ENCODE measurements around the gene GRIP1.

The GRIP1 gene

DNA sequence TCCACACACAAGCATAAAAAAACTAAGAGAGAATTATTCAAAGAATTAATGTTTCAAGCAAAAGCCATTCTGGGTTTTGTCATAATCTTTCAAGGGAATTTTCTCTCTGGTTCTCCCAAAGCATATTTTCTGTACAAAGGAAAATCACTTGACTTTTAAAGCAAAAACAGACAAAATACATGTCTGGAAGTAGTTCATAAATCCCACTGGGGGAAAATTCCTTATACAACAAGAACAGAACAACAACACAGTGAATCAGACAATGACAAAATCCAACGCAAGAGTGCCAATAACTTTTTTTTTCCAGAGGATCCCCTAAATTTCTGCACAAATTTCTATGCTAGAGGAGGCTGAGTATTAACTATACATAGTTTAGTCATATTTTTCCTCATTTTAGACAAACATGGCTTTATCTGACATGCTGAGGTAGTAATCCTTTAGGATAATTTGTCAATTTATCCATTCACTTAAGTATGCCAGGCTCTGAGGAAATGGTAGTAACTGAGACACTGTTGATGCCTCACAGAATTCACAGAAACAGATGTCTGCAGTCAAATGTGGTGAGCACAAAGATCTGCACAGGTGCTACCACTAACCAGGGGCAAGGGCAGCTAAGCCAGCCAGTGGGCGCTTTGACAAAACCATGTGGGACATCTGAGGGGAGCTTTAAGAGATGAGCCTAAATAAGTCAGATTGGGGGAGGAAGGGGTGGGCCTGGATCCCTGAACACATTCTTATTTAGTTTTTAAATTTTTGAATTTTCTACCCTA lies 38.0 kb downstream of the GRIP1 start:
- DNase-seq (ENCODE audit: low spot score), result no peak

DNA sequence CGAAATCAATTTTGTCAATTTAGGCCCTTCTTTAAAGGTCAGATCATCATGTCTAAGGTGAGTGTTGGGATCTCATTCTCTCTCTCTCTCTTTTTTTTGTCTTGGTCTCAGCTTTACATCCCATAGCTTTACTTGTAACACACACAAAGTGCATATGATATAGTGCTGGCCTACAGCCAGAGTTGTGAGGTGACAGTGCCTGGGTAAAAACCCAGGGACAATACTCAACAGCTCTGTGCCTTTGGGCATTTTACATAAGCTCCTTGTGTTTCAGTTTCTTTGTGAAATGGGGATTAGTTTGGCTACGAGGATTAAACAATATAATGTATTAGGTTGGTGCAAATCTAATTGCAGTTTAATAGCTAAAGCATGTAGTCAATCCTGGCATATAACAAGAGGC lies 40.2 kb downstream of the GRIP1 start:
- no peak for DNase-seq (ENCODE audit: low spot score)

DNA sequence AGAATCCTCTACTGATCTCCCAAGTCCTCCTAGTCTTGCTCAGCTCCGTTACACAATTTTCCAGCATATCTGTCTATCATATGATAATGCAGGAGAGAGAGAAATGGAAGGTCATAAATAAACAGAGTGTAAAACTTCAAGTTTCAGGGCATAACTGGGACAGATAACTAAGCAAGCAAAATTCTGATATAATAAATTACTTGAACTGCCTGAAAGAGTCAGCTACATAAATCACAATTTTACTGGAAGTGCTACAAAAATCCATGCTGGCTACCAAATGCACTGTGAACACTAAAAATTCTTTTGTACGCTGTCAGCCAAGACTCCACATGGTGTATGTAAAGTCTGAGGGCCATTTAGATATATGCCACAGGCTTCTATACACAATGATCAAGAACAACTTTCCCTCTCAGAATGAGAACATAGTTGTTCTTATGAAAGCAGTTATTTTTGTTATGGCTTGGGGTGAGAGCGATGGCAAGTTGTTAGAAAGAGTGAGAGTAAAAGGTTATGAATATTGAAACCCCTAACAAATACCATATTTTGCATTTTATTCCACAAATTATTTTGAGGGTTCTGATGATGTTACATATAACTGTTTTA lies 41.1 kb downstream of the GRIP1 start:
- DNase-seq (ENCODE audit: low spot score), result no peak

DNA sequence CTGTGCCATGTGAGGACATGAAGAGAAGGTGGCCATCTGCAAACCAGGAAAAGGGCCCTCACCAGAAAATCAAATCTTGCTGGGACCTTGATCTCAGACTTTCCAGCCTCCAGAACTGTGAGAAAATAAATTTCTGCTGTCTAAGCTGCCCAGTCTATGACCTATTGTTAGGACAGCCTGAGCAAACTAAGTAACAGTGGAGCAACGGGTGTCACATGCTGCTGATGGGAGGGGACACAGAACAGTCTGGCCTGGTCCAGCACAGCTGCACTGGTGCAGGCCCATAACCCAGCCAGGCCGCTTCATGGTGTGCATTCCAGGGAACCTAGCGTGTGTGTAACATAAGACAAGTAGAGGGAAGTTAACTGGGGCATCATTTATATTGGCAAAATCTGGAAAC lies 42.1 kb downstream of the GRIP1 start:
- no peak for DNase-seq (ENCODE audit: low spot score)

DNA sequence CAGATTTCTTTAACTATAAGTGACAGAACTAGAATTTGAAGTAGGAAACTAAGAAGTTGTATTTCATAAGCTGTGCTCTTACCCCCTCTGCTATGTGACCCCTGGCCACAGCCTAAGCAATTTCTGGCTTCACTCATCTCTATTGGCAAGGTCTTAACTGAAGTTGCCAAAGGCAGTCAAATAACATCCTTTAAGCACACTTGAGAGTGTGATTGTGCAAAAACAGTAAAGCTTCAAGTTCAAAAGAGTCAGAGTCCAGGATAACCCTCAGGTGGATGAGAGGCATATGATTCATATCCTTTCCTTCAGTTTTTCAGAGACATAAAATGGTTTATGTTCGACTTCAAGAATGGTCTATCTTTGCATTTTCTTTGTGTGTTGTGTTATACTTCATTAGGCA lies 45.2 kb downstream of the GRIP1 start:
- no peak for DNase-seq (ENCODE audit: low spot score)

DNA sequence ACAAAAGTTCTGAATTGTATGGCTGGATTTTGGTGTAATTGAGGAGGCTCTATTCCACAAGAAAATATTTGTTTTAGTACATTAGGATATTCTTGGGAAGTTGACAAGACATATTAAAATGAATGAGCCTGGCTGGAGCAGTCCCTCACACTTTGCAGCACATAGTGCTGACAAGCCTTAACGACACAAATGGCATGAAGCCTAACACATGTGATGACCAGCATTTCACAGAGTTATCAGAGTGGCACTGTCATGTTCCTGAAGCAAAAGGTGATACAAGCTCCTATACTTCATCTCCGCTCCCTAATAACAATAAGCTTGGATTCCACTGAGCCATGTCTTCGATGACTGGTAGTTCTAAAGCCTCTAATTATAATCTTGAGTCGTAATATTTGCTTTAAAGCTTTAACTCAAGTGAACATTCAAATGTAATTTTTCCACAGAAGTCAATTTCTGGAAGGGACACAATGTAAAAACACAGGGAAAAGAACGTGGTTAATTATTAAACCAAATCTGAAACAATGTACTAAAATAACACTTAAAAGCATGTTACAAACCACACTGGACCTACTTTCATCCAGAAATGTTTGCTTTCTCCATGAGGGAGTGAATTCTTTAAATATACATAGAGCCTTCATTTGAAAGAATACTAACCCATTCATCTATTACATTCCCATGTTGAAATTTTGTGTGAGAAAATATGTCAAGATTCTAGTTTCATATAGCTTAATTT lies 49.6 kb downstream of the GRIP1 start:
- no peak for DNase-seq (ENCODE audit: low spot score)

DNA sequence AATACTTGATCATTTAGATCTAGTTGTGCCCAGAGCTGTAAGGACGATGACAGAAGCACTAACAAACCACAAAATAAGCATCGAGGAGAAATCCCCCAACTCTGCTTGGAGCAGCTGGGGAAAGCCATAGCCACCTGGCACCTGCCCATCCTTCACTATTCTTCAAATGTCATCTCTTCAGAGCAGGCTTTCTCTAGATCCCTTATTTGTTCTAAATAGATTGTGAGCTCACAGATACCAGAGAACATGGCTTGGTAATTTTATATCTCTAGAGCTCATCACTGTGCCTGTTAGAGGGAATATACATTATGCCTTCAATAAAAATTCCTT lies 50.9 kb downstream of the GRIP1 start:
- DNase-seq (ENCODE audit: low spot score), result no peak

DNA sequence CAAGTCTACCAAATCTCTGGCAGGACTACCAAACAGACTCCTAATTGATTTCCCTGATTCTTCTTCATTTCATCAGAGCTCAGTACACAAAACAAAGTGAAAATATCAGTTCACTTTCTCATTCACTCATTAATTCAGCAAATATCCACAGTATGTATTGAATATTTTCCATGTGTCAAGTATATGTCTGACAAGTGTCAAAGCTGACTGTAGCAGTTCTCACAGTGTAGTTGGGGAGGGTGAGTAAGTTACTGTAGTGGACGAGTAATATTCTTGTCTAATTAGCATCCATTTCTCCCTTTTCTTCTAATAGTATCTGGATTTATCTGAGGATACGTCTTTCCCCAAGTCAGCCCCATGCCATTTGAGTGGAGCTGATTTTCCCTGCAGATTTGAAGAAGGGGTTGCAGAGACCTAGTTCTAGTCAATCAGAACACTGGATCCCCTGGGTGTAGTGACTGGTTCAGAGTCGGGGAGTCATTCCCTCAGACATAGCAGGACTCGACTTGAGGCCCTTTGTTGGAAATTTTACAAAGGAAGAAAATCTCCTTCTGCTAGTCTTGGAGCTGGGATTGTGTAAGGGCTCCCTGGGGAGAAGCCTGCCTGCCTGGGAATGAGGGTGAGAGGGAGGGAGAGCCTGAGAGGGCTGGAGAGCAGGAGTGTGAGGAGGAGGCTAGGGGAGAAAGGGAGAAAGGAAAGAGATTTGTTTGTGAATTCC lies 51.4 kb downstream of the GRIP1 start:
- no peak for DNase-seq (ENCODE audit: low spot score)

DNA sequence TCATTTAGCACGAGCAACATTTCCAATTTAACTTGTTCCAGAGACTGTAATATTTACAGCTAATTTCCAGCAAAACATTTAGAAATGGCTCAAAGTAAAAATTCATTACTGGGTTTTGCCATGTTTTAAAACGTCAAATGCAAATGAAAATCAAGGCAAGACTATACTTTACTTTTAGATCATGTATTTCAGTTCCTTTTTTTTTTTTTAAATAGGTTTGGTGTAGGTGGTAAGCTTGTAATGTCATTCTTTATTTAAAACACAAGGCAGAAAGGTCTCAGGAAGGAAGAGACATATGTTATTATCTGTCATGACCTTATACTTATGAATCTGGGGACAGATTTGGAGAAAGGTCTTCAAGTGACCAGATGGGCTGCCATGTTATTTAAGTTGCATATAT lies 54.1 kb downstream of the GRIP1 start:
- DNase-seq (ENCODE audit: low spot score), result no peak

DNA sequence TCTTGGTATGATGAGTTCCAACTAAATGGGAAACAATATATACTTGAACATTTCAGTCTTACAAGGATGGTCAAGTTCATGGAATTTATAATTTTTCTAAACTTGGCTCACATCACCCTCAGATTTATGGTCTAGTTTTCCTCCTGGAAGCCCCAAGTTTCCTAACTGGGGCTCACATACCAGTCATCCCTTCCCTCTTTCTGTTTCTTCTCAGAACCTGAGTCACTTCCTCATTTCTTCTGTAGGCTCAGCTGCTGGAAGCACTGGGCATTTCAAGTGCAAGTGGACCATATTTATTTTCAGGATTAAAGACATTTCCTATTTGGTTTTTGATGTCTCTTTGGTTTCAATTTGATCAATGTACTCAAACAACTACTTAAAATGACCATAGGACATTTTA lies 55.4 kb downstream of the GRIP1 start:
- no peak for DNase-seq (ENCODE audit: low spot score)

DNA sequence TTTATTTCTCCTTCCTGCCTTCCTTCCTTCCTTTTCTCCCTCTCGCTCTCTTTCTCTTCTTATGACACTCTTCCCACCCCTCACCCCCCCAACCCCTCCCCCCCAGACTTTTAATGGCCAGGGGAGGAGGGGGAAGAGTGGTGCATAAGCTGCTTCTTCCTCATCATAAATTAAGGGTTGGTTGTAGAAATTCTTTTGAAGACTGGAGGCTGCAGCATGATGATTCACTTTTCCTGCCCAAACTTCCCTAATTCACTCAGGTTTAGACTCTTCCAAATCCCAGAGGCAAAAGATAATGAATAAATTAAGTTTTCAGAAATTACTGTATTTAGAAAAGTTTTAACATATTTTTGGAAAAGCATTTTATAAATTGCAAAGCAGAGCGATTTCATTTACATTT lies 58.2 kb downstream of the GRIP1 start:
- DNase-seq (ENCODE audit: low spot score), result no peak

DNA sequence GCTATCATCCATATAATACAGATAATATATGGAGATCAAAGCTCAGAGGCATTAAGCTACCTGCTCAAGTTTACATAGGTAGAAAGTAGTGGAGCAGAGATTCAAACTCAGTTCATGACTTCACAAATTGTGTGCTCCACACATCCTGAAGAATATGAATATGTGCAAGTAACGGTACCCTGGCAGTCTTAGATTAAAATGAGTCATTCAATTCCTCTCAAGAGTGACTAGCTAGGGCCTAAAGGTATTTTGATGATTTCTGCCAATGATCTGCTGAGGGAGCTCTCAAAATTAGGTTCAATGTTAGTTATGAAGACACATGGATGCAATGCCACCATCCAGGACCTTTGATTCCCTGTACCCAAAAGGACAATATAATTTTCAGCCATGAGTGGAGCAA lies 58.9 kb downstream of the GRIP1 start:
- no peak for DNase-seq (ENCODE audit: low spot score)

DNA sequence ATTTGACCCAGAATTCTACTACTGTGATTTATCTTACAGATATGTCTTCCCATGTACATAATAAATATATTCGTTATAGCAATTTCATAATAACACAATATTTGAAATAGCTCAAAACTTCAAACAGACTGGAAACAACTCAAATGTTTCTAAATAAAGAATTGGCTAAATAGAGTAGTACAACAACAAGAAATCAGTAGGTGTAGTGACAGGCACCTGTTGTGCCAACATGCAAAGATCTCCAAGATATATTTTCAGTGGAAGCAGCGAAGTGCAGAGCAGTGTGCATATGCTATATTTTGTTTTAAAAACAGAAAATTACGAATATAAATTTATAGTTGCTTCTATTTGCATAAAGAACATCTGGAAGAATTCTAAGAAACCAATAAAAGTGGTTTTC lies 60.9 kb downstream of the GRIP1 start:
- DNase-seq (ENCODE audit: low spot score), result no peak

DNA sequence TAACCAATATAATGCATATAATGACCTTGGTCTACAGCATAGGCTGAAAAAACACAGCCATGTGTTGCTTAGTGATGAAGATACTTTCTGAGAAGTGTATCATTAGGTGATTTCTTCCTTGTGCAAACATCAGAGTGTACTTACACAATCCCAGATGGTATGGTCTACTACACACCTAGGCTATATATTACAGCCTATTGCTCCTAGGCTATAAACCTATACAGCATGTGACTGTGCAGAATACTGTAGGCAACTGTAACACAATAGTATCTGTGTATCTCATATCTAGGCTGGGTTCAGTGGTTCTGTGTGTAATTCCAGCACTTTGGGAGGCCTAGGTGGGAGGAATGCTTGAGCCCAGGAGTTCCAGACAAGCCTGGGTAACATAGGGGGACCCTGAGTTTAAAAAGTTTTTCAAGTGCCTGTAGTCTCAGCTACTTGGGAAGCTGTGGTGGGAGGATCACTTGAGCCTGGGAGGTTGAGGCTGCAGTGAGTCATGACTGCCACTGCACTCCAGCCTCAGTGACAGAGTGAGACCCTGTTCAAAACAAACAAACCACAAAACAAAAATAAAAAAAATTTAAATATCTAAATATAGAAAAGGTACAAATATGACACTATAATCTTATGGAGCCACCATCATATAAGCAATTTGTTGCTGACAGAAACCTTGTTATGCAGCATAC lies 66.6 kb downstream of the GRIP1 start:
- DNase-seq (ENCODE audit: low spot score), result no peak

DNA sequence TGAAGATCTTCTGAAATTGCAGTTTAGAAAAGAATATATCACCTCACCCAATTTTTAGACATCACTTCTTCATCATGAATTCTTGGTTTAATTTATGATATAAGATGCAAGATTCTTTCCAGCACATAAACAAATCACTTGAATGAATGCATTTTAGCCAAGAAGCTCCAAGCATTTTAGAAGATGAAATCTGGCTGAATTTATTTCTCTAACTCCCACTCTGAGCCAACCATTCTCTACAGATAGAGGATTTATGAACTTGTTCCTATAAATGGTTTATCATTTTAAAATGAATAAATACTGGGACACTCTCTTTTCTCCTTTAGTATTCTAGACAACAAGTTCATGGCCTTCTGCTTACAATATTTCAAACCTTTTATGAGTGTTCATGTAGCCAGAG lies 71.7 kb downstream of the GRIP1 start:
- no peak for DNase-seq (ENCODE audit: low spot score)

DNA sequence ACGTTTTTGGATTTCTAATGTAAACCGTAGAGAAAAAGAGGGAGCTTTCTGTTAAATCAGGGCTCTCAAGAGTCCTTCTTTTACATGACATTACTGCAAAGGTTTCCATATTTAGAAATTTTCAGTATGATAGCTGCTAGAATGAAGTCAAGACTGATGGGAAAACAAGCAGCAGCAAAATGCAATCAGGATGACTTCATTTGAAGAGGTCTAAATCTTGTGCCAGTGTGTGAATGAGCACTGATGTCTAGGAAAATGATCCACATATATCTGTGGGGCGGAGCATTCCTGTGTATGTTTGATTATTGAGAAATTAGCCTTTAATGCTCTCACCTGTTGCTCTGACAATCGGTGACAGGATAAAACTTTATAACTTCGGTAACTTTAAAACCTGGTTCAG lies 73.6 kb downstream of the GRIP1 start:
- DNase-seq (ENCODE audit: low spot score), result no peak

DNA sequence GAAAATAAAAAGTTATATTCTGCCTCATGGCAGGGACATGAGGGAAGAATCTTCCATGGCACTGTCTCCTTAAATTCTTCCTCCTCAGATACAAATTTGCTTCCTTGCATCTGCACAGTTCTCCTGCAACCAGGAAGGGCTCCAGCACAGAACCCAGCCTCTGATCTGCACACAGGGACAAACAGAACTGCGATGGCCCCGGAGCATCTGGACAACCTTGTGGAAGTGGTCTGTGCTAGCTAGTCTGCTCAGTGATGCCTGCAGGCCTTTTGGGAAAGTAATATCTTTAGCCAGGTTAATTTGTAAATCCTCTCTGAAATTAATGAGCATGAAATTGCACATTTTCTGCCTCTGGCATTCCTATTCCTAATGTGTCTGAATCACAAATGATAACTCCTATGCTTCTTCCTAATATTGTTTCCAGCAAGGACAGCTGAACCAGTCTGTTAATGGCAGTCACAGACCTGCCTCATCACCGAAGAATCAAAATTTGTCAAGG lies 74.8 kb downstream of the GRIP1 start:
- no peak for DNase-seq (ENCODE audit: low spot score)

DNA sequence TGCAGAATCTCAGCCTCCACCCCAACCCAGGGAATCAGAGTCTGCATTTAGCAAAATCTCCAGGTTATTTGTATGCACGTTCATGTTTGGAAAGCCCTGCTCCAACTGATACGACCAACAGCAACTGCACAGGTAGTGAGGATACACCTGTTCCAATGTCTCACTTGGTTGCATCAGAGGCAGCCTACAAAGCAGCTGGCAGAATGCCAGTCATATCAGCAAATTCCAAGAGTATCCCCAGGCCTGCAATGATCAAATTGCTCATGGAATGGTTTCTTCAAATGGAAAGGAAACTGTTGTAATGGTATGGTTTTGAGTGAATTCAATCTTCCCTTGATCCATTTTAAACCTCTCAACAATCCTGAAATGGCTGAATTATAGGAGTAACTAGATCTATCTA lies 75.4 kb downstream of the GRIP1 start:
- no peak for DNase-seq (ENCODE audit: low spot score)

DNA sequence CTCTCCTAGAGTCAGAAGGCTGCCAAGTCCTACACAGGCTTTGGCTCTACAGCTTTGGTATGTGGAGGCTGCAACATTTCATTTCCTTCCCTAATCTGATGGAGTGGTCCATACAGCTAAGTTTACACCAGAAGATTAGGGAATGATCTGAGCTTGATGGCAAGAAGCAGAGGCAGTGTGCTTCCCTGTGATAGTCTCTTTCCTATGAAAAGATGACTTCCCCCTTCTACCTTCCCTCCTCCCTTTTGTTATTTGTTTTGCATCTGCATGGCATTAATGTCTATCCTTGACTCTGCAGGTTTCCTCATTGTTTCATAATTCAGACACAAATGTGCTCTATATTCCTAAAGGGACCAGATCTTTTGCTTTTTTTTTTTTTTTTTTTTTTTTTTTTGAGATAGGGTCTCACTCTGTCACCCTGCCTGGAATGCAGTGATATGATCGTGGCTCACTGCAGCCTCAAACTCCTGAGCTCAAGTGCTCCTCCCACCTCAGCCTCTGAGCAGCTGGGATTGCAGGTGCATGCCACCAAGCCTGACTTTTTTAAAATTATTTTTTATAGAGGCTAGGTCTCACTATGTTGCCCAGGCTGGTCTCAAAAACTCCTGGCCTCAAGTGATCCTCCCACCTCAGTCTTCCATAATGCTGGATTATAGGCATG lies 76.3 kb downstream of the GRIP1 start:
- DNase-seq (ENCODE audit: low spot score), result no peak

DNA sequence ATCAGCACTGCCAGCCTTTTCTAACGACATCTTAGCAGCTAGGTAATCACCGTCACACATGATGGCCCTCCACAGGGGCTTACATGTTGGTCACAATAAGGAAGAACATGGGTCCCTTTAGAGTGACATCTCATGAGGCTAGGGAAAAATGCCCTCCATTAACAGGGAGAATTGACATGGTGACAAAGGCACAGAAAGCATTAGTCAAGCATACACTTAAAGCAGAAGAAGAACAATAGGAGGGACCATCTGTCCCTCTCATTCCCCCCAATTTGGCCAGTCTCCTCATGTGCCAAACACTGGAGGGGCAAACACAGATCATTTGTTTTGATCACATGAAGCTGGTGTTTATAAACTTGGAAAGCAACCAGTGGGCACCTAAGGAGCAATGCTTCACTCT lies 78.0 kb downstream of the GRIP1 start:
- DNase-seq (ENCODE audit: low spot score), result no peak

DNA sequence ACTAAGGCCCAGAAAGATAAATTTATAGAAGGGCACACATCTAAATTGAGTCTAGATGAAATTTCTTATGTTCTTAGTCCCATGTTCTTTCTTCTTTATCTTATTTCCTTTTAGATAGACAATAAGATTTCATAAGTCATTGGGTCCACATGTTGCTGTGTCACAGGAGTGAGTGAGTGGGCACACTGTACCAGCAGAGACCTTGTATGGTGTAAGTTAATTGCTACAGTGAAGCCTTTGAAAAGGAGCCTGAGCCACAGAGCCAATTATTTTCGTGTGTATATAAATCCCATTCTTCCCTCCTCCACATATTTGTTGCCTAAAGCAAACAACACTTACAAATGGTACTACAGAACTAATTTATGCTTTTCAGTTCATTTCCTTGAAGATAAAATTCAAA lies 79.1 kb downstream of the GRIP1 start:
- DNase-seq (ENCODE audit: low spot score), result no peak

DNA sequence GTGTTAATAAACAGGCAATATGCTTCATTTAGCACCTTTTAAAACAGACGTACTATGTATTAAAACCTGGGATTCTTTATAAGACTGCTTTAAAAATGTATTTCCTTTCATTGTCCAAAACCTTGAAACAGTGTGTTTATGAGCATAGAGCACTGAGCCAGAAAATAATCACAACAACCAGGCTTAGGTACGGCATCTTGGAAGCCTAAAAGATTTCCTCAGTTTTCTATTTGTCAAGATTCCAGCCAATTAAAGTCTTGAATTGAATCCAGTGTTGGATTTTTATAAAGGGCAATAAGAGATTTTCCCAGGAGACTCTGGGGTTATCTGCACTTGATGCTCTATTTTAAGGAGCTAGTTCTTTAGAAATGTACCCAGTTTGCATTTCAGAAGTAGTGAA lies 80.3 kb downstream of the GRIP1 start:
- DNase-seq (ENCODE audit: low spot score), result no peak

Data from CD4-positive, alpha-beta T cell treated with Interleukin-2 at 100 ng/mL for 4 hours (primary cell).